Epithelial cell of proximal tubule (primary cell): ENCODE results near the gene DNAJC22. TPM values are rescaled to one million over a fixed set of nuclear protein-coding genes. Genes with fewer than 3 reads are reported as not detected.

ENCODE experiments used
- DNase-seq: peaks from one replicate; pipeline ENCODE4 v3.0.0-alpha.2; 2011; ENCODE audit warnings: low read depth
- H3K4me3 ChIP-seq: 2 replicates; pipeline ENCODE4 v1.5.1; 2011; ENCODE audit warnings: low read depth, mild to moderate bottlenecking, low read length
- CTCF ChIP-seq: conservative IDR thresholded peaks from 2 replicates; pipeline ENCODE4 v1.5.1; 2012; ENCODE audit warnings: low read depth, mild to moderate bottlenecking, low read length
- total RNA-seq: library from RNA; depleted of rRNA; stranded (reverse); fragments of >200 nt; gene quantifications from 2 replicates; pipeline ENCODE4 v1.2.3, GENCODE V29; 2015

Gene DNAJC22
- 0.40 and 1.0 TPM in 2 replicates for total RNA-seq

GRCh38 chr12:49346659-49347310 lies at the start of gene DNAJC22:
Gene DNAJC22 (plus strand): TSS chr12:49346888. CDS start chr12:49348873, 1,985 bp downstream.
- TF ChIP-seq CTCF = no peak
- peak within 1 kb of the TSS; percentile 55 for H3K4me3 ChIP-seq
- no peak for DNase-seq

- no peak overlapping the region for H3K4me3 ChIP-seq
- DNase-seq = no peak
- TF ChIP-seq CTCF = no peak
These were observed 49.0 kb upstream of the DNAJC22 start for GRCh38 chr12:49297695-49298060.

- TF ChIP-seq CTCF = peak; percentile 39
- no peak overlapping the region for H3K4me3 ChIP-seq
- no peak for DNase-seq
These were observed 48.5 kb upstream of the DNAJC22 start for GRCh38 chr12:49298160-49298559.

- DNase-seq = no peak
- no peak for TF ChIP-seq CTCF
- H3K4me3 ChIP-seq = no peak overlapping the region
These were observed 44.9 kb upstream of the DNAJC22 start for GRCh38 chr12:49301760-49302159.

- no peak for DNase-seq
- no peak overlapping the region for H3K4me3 ChIP-seq
- TF ChIP-seq CTCF = no peak
These were observed 42.5 kb upstream of the DNAJC22 start for GRCh38 chr12:49304161-49304560.

- no peak for DNase-seq
- no peak for TF ChIP-seq CTCF
- H3K4me3 ChIP-seq = no peak overlapping the region
These were observed 40.8 kb upstream of the DNAJC22 start for GRCh38 chr12:49305762-49306510.
